Right forelimb (tissue), 1 donor: ENCODE data around the gene TPO.
"Not testable (repeated sequence)": the region's sequence is repeated elsewhere in the genome, so short reads cannot be mapped to it uniquely, and the experiment has no call there.

Experiments
- DNase-seq: peaks from one replicate; pipeline ENCODE4 v3.0.0-alpha.2; 2018

Gene TPO

GRCh38 chr2:1413156-1413710 is at the start of gene TPO:
Gene TPO, plus strand, starts transcription at chr2:1413463. Its CDS starts 946 bp downstream, at chr2:1414409.
- DNase-seq, result no peak

GRCh38 chr2:1366546-1367134 is 46.6 kb upstream of the TPO start:
- no peak for DNase-seq

- no peak for DNase-seq
Observed at GRCh38 chr2:1367601-1368000, 45.7 kb upstream of the TPO start.

- DNase-seq, result no peak
Observed at GRCh38 chr2:1369905-1370304, 43.4 kb upstream of the TPO start.

- no peak for DNase-seq
Observed at GRCh38 chr2:1370461-1370860, 42.8 kb upstream of the TPO start.

- DNase-seq, result no peak
Observed at GRCh38 chr2:1371082-1371481, 42.2 kb upstream of the TPO start.

- DNase-seq, result no peak
Observed at GRCh38 chr2:1373830-1374229, 39.4 kb upstream of the TPO start.

- no peak for DNase-seq
Observed at GRCh38 chr2:1374287-1374686, 39.0 kb upstream of the TPO start.

GRCh38 chr2:1375794-1376193 is 37.5 kb upstream of the TPO start:
- no peak for DNase-seq

GRCh38 chr2:1377473-1377872 is 35.8 kb upstream of the TPO start:
- no peak for DNase-seq

GRCh38 chr2:1378456-1379150 is 34.7 kb upstream of the TPO start:
- DNase-seq, result no peak

GRCh38 chr2:1381644-1382043 is 31.6 kb upstream of the TPO start:
- no peak for DNase-seq

- not testable (repeated sequence) for DNase-seq
Observed at GRCh38 chr2:1387954-1388725, 25.1 kb upstream of the TPO start.

- not testable (repeated sequence) for DNase-seq
Observed at GRCh38 chr2:1390118-1390517, 23.1 kb upstream of the TPO start.

GRCh38 chr2:1393321-1393720 is 19.9 kb upstream of the TPO start:
- DNase-seq, result no peak

GRCh38 chr2:1394709-1395408 is 18.4 kb upstream of the TPO start:
- DNase-seq, result no peak

GRCh38 chr2:1397350-1397749 is 15.9 kb upstream of the TPO start:
- no peak for DNase-seq

- DNase-seq, result no peak
Observed at GRCh38 chr2:1398191-1398590, 15.1 kb upstream of the TPO start.

- no peak for DNase-seq
Observed at GRCh38 chr2:1400943-1401735, 12.1 kb upstream of the TPO start.

- no peak for DNase-seq
Observed at GRCh38 chr2:1402064-1402463, 11.2 kb upstream of the TPO start.

- no peak for DNase-seq
Observed at GRCh38 chr2:1403565-1403964, 9.7 kb upstream of the TPO start.

- no peak for DNase-seq
Observed at GRCh38 chr2:1405124-1405523, 8.1 kb upstream of the TPO start.
